PC-3 (cell line): Measurements from ENCODE around the gene TEDC1. TPM values are rescaled to one million over a fixed set of nuclear protein-coding genes. Genes with fewer than 3 reads are reported as not detected.

Source experiments
- ATAC-seq: fragments of 200-7000 bp; cut with Tn5 transposase; 2 replicates; pipeline ENCODE4 v1.9.1; 2020; ENCODE audit warnings: mild to moderate bottlenecking, moderate library complexity
- BruUV-seq: library from RNA; stranded (reverse); fragments of 400-500 nt; replicated peaks from 2 replicates; lab custom pipeline; 2021; lab: Mats Ljungman, UMichigan
- CTCF ChIA-PET: fragments of 300-600 bp; sonication (Branson Sonifier 250); formaldehyde crosslinking; loops from one replicate; lab custom pipeline; 2022; ENCODE audit warnings: antibody characterized with exemption; lab: Charles Lee
- POLR2A ChIA-PET: fragments of 300-600 bp; sonication (Branson Sonifier 250); formaldehyde crosslinking; loops from one replicate; lab custom pipeline; 2022; ENCODE audit warnings: antibody characterized with exemption; ENCODE audit not compliant: unreplicated experiment; lab: Charles Lee
- DNase-seq: peaks from one replicate; pipeline ENCODE4 v3.0.0-alpha.2; 2015
- H2AFZ ChIP-seq: fragments of 300-600 bp; sonication (generic); 2 replicates; pipeline ENCODE4 v1.6.0; 2016; ENCODE audit warnings: antibody characterized with exemption, low read length
- H3F3A ChIP-seq: fragments of 300-600 bp; sonication (generic); one replicate; pipeline ENCODE4 v1.6.0; 2017; ENCODE audit warnings: antibody characterized with exemption, low read length, control low read depth, mild to moderate bottlenecking; ENCODE audit not compliant: unreplicated experiment
- H3K27ac ChIP-seq: fragments of 300-600 bp; sonication (generic); 2 replicates; pipeline ENCODE4 v1.5.1; 2016; ENCODE audit warnings: mild to moderate bottlenecking, low read length
- H3K27me3 ChIP-seq: fragments of 300-600 bp; sonication (generic); 2 replicates; pipeline ENCODE4 v1.6.1; 2016; ENCODE audit warnings: low read length, mixed read lengths
- H3K36me3 ChIP-seq: fragments of 300-600 bp; sonication (generic); 2 replicates; pipeline ENCODE4 v1.6.1; 2016; ENCODE audit warnings: low read depth, mixed run types, low read length, mixed read lengths
- H3K4me1 ChIP-seq: fragments of 300-600 bp; sonication (generic); 2 replicates; pipeline ENCODE4 v1.5.1; 2016; ENCODE audit warnings: low read length; ENCODE audit not compliant: insufficient read depth
- H3K4me2 ChIP-seq: fragments of 300-600 bp; sonication (generic); 2 replicates; pipeline ENCODE4 v1.6.0; 2016; ENCODE audit warnings: low read length
- H3K4me3 ChIP-seq: fragments of 300-600 bp; sonication (generic); 2 replicates; pipeline ENCODE4 v1.5.1; 2016; ENCODE audit warnings: mild to moderate bottlenecking, low read length, mixed read lengths
- H3K79me2 ChIP-seq: fragments of 300-600 bp; sonication (generic); 2 replicates; pipeline ENCODE4 v1.6.1; 2017; ENCODE audit warnings: low read length, mixed read lengths
- H3K9ac ChIP-seq: fragments of 300-600 bp; sonication (generic); 2 replicates; pipeline ENCODE4 v1.6.0; 2016; ENCODE audit warnings: mild to moderate bottlenecking, low read length
- H3K9me2 ChIP-seq: fragments of 300-600 bp; sonication (generic); replicated peaks from 2 replicates; pipeline ENCODE4 v1.6.1; 2016; ENCODE audit warnings: mixed run types, low read length, mixed read lengths
- H3K9me3 ChIP-seq: fragments of 300-600 bp; sonication (generic); 2 replicates; pipeline ENCODE4 v1.6.1; 2016; ENCODE audit warnings: low read length, mixed read lengths
- H4K20me1 ChIP-seq: fragments of 300-600 bp; sonication (generic); 2 replicates; pipeline ENCODE4 v1.6.1; 2016; ENCODE audit warnings: low read length, mixed read lengths
- EZH2 ChIP-seq: fragments of 300-600 bp; sonication (generic); IDR thresholded peaks from one replicate; pipeline ENCODE4 v1.6.1; 2017; ENCODE audit warnings: antibody characterized with exemption, mild to moderate bottlenecking, low read length; ENCODE audit not compliant: unreplicated experiment
- EZH2phosphoT487 ChIP-seq: fragments of 300-600 bp; sonication (generic); IDR thresholded peaks from 2 replicates; pipeline ENCODE4 v1.6.1; 2018; ENCODE audit warnings: mild to moderate bottlenecking, antibody characterized with exemption, low read length, borderline replicate concordance
- intact Hi-C: fragments of 100-400 bp; cut with micrococcal nuclease; formaldehyde crosslinking; loops from 2 replicates; pipeline ENCODE4 v1.9.0; 2023
- total RNA-seq: library from RNA; depleted of rRNA; stranded (reverse); fragments of >200 nt; gene quantifications from 2 replicates; pipeline ENCODE4 v1.2.3, GENCODE V29; 2014
- TF ChIP-seq, protein P1 (sequence below): fragments of 300-600 bp; sonication (generic); conservative IDR thresholded peaks from 2 replicates; pipeline ENCODE4 v1.5.1; 2017; ENCODE audit warnings: antibody characterized with exemption, low read depth, mild to moderate bottlenecking, low read length

TEDC1 gene
- total RNA-seq, 1 experiment from 2014 or later: 66.7 TPM

- no peaks in the 10 kb centered on the region; the same call in 1 of the 2 replicates for H3K36me3 ChIP-seq
- no peak overlapping the region for H3K4me3 ChIP-seq
- no peak overlapping the region for H3K27ac ChIP-seq
- CTCF ChIA-PET: no interaction called here
- H4K20me1 ChIP-seq: no peaks in the 10 kb centered on the region
- H3K27me3 ChIP-seq: no peaks in the 10 kb centered on the region
- no TSS peak for BruUV-seq
- DNase-seq (no peak), ATAC-seq (no peak)
- H3F3A ChIP-seq: no peaks in the 10 kb centered on the region
- no peak overlapping the region for H3K4me2 ChIP-seq
- no peak overlapping the region for H3K9ac ChIP-seq
- intact Hi-C loops: no loop called here
- no peaks in the 10 kb centered on the region for H3K9me2 ChIP-seq
- no peak overlapping the region for H2AFZ ChIP-seq
- TF ChIP-seq EZH2 (no peak), EZH2phosphoT487 (no peak)
- TF ChIP-seq, protein P1, sequence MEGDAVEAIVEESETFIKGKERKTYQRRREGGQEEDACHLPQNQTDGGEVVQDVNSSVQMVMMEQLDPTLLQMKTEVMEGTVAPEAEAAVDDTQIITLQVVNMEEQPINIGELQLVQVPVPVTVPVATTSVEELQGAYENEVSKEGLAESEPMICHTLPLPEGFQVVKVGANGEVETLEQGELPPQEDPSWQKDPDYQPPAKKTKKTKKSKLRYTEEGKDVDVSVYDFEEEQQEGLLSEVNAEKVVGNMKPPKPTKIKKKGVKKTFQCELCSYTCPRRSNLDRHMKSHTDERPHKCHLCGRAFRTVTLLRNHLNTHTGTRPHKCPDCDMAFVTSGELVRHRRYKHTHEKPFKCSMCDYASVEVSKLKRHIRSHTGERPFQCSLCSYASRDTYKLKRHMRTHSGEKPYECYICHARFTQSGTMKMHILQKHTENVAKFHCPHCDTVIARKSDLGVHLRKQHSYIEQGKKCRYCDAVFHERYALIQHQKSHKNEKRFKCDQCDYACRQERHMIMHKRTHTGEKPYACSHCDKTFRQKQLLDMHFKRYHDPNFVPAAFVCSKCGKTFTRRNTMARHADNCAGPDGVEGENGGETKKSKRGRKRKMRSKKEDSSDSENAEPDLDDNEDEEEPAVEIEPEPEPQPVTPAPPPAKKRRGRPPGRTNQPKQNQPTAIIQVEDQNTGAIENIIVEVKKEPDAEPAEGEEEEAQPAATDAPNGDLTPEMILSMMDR: no peak
- no peaks in the 10 kb centered on the region for H3K9me3 ChIP-seq
- H3K79me2 ChIP-seq: no peaks in the 10 kb centered on the region
- POLR2A ChIA-PET: no interaction called here
- H3K4me1 ChIP-seq: no peaks in the 10 kb centered on the region
Measured at GRCh38 chr14:105453847-105454246, 37.2 kb upstream of the TEDC1 start.

- TF ChIP-seq EZH2 (no peak), EZH2phosphoT487 (no peak)
- TF ChIP-seq, protein P1: no peak
- H3K9ac ChIP-seq: no peak overlapping the region
- intact Hi-C loops: no loop called here
- no peaks in the 10 kb centered on the region for H4K20me1 ChIP-seq
- H3K9me3 ChIP-seq: no peaks in the 10 kb centered on the region
- H3K27me3 ChIP-seq: no peaks in the 10 kb centered on the region
- H2AFZ ChIP-seq: no peak overlapping the region
- H3K36me3 ChIP-seq: no peaks in the 10 kb centered on the region; the same call in 1 of the 2 replicates
- ATAC-seq: no peak
- H3K4me3 ChIP-seq: no peak overlapping the region
- H3K79me2 ChIP-seq: no peaks in the 10 kb centered on the region
- no TSS peak for BruUV-seq
- no peak overlapping the region for H3K27ac ChIP-seq
- H3K4me1 ChIP-seq: no peaks in the 10 kb centered on the region
- POLR2A ChIA-PET: no interaction called here
- DNase-seq: no peak
- H3F3A ChIP-seq: no peaks in the 10 kb centered on the region
- no peaks in the 10 kb centered on the region for H3K9me2 ChIP-seq
- H3K4me2 ChIP-seq: no peak overlapping the region
- CTCF ChIA-PET: no interaction called here
Measured at GRCh38 chr14:105455086-105455640, 35.9 kb upstream of the TEDC1 start.

GRCh38 chr14:105455766-105456660 is 35.0 kb upstream of the TEDC1 start:
- Histone ChIP-seq H3K27ac (no peak overlapping the region), H3K4me2 (no peak overlapping the region), H3K79me2 (no peaks in the 10 kb centered on the region), H3K9me2 (no peaks in the 10 kb centered on the region), H3K27me3 (no peaks in the 10 kb centered on the region), H3K4me3 (no peak overlapping the region), H3K36me3 (no peaks in the 10 kb centered on the region; the same call in none of the 2 replicates), H2AFZ (no peak overlapping the region), H3F3A (no peaks in the 10 kb centered on the region), H3K9ac (no peak overlapping the region), H4K20me1 (no peaks in the 10 kb centered on the region), H3K9me3 (no peaks in the 10 kb centered on the region), H3K4me1 (no peaks in the 10 kb centered on the region)
- intact Hi-C loops: no loop called here
- TF ChIP-seq, protein P1: no peak
- TF ChIP-seq EZH2: no peak
- TF ChIP-seq EZH2phosphoT487: no peak
- no TSS peak for BruUV-seq
- ChIA-PET POLR2A (no interaction called here), CTCF (no interaction called here)
- DNase-seq (no peak), ATAC-seq (no peak)
